HCT116 (cell line): ENCODE measurements around the gene KRAS. TPM values are rescaled to one million over a fixed set of nuclear protein-coding genes. Genes with fewer than 3 reads are reported as not detected.

ENCODE experiments used
- ATAC-seq: fragments of 200-7000 bp; cut with Tn5 transposase; 2 replicates; pipeline ENCODE4 v1.9.1; 2020; ENCODE audit warnings: mild to moderate bottlenecking, moderate library complexity
- BruUV-seq: library from RNA; stranded (reverse); fragments of 400-500 nt; replicated peaks from 2 replicates; lab custom pipeline; 2021; lab: Mats Ljungman, UMichigan
- CTCF ChIA-PET: fragments of 300-600 bp; sonication (Branson Sonifier 250); formaldehyde crosslinking; loops from one replicate; lab custom pipeline; 2021; ENCODE audit warnings: antibody characterized with exemption; lab: Charles Lee
- POLR2A ChIA-PET: fragments of 300-600, 350-600 bp; sonication (Branson Sonifier 250); formaldehyde crosslinking; loops from one replicate; lab custom pipeline; 2021; ENCODE audit warnings: antibody characterized with exemption; lab: Charles Lee
- RAD21 ChIA-PET, 2 experiments: fragments of 300-600 bp; sonication (Branson Sonifier 250); formaldehyde crosslinking; loops; one replicate each; lab custom pipeline; 2023; ENCODE audit warnings: low total read pairs in 2 of 2; ENCODE audit not compliant: uncharacterized antibody in 2 of 2, unreplicated experiment in 2 of 2, low non-redundant PET in 1 of 2; lab: Charles Lee
- DNase-seq: peaks from one replicate; pipeline ENCODE4 v3.0.0-alpha.2; 2010; ENCODE audit warnings: low read depth, low spot score
- H2AFZ ChIP-seq: fragments of 200-600 bp; shearing (Covaris generic), sonication (generic); 2 replicates; pipeline ENCODE4 v1.6.1; 2017; ENCODE audit warnings: low read depth, mixed run types, mixed read lengths, antibody characterized with exemption, low read length; ENCODE audit not compliant: poor library complexity, severe bottlenecking
- H3K27ac ChIP-seq: 2 replicates; pipeline ENCODE4 v1.5.1; 2012; ENCODE audit warnings: low read depth, low read length
- H3K27me3 ChIP-seq: fragments of 200-600 bp; sonication (generic); 2 replicates; pipeline ENCODE4 v1.6.1; 2016; ENCODE audit warnings: mixed run types, low read length, mixed read lengths; ENCODE audit not compliant: insufficient read depth
- H3K36me3 ChIP-seq, 2 experiments: fragments of 200-500 bp in 1 of 2; fragments of 200-600 bp in 1 of 2; sonication (Bioruptor generic) in 1 of 2; sonication (generic) in 1 of 2; 2 replicates each; pipeline versions ENCODE4 v1.5.1 to v1.6.1; 2014 to 2016; ENCODE audit warnings: low read length in 2 of 2, inconsistent platforms in 1 of 2, mixed read lengths in 1 of 2, mixed run types in 1 of 2; ENCODE audit not compliant: insufficient read depth in 2 of 2, control insufficient read depth in 1 of 2
- H3K4me1 ChIP-seq, 2 experiments: fragments of 200-600 bp in 1 of 2; sonication (generic) in 1 of 2; 2 replicates each; pipeline versions ENCODE4 v1.5.1 to v1.6.1; 2012 to 2017; ENCODE audit warnings: low read length in 2 of 2, inconsistent platforms in 1 of 2, mild to moderate bottlenecking in 1 of 2, mixed read lengths in 1 of 2, mixed run types in 1 of 2, moderate library complexity in 1 of 2; ENCODE audit not compliant: insufficient read depth in 2 of 2, control insufficient read depth in 1 of 2
- H3K4me2 ChIP-seq: fragments of 200-600 bp; sonication (generic); 2 replicates; pipeline ENCODE4 v1.6.1; 2017; ENCODE audit warnings: mixed run types, low read length, mixed read lengths
- H3K4me3 ChIP-seq, 2 experiments: fragments of 200-600 bp in 1 of 2; sonication (generic) in 1 of 2; replicated peaks in 1 of 2; 2 replicates each; pipeline ENCODE4 v1.5.1; 2011 to 2016; ENCODE audit warnings: low read length in 2 of 2, control low read depth in 1 of 2, low read depth in 1 of 2, mild to moderate bottlenecking in 1 of 2, mixed read lengths in 1 of 2, mixed run types in 1 of 2
- H3K79me2 ChIP-seq: fragments of 200-600 bp; sonication (generic); 2 replicates; pipeline ENCODE4 v1.6.1; 2017; ENCODE audit warnings: mild to moderate bottlenecking, mixed run types, low read length, moderate library complexity, mixed read lengths; ENCODE audit not compliant: insufficient read depth
- H3K9ac ChIP-seq: fragments of 200-600 bp; sonication (generic); 2 replicates; pipeline ENCODE4 v1.6.1; 2016; ENCODE audit warnings: low read length, mixed read lengths
- H3K9me2 ChIP-seq: fragments of 200-600 bp; sonication (generic), shearing (Covaris generic); 2 replicates; pipeline ENCODE4 v1.6.1; 2017; ENCODE audit warnings: mixed run types, mild to moderate bottlenecking, moderate library complexity; ENCODE audit not compliant: insufficient read depth
- H3K9me3 ChIP-seq, 2 experiments: fragments of 200-500 bp in 1 of 2; fragments of 200-600 bp in 1 of 2; sonication (Bioruptor generic) in 1 of 2; sonication (generic) in 1 of 2; 2 replicates each; pipeline ENCODE4 v1.6.1; 2014 to 2017; ENCODE audit warnings: low read length in 2 of 2, mixed read lengths in 2 of 2, inconsistent platforms in 1 of 2, low read depth in 1 of 2, mild to moderate bottlenecking in 1 of 2, mixed run types in 1 of 2, moderate library complexity in 1 of 2; ENCODE audit not compliant: control insufficient read depth in 1 of 2, insufficient read depth in 1 of 2
- H4K20me1 ChIP-seq: fragments of 200-600 bp; sonication (generic), shearing (Covaris generic); 2 replicates; pipeline ENCODE4 v1.6.1; 2017; ENCODE audit warnings: mixed run types, mild to moderate bottlenecking, moderate library complexity; ENCODE audit not compliant: insufficient read depth
- CBX3 ChIP-seq: IDR thresholded peaks from 2 replicates; pipeline ENCODE4 v1.6.1; 2012; ENCODE audit warnings: low read depth
- CEBPB ChIP-seq: IDR thresholded peaks from 2 replicates; pipeline ENCODE4 v1.6.1; 2012; ENCODE audit warnings: low read depth
- EGR1 ChIP-seq: IDR thresholded peaks from 2 replicates; pipeline ENCODE4 v1.6.1; 2012; ENCODE audit warnings: low read depth
- MAX ChIP-seq: IDR thresholded peaks from 2 replicates; pipeline ENCODE4 v1.6.1; 2012
- POLR2AphosphoS5 ChIP-seq: IDR thresholded peaks from 2 replicates; pipeline ENCODE4 v1.6.1; 2011; ENCODE audit warnings: mild to moderate bottlenecking, low read depth, low read length, moderate library complexity
- RAD21 ChIP-seq: IDR thresholded peaks from 2 replicates; pipeline ENCODE4 v1.6.1; 2012; ENCODE audit warnings: low read depth, mild to moderate bottlenecking
- SIN3A ChIP-seq: IDR thresholded peaks from 2 replicates; pipeline ENCODE4 v1.6.1; 2012; ENCODE audit warnings: low read depth
- SP1 ChIP-seq: IDR thresholded peaks from 2 replicates; pipeline ENCODE4 v1.6.1; 2012; ENCODE audit warnings: low read depth
- SRF ChIP-seq: IDR thresholded peaks from 2 replicates; pipeline ENCODE4 v1.6.1; 2012; ENCODE audit warnings: low read depth
- TCF7L2 ChIP-seq: IDR thresholded peaks from 2 replicates; pipeline ENCODE4 v1.7.0; 2011; ENCODE audit warnings: borderline replicate concordance, inconsistent platforms; ENCODE audit not compliant: insufficient read depth, insufficient read length; ENCODE audit errors: extremely low read depth
- ZFX ChIP-seq: fragments of 450-650 bp; IDR thresholded peaks from 2 replicates; pipeline ENCODE4 v1.6.1; 2017
- ZNF274 ChIP-seq: fragments of 200-500 bp; sonication (Bioruptor generic); IDR thresholded peaks from 2 replicates; pipeline ENCODE4 v1.6.1; 2014; ENCODE audit warnings: mild to moderate bottlenecking, low read depth, low read length, inconsistent platforms
- intact Hi-C: fragments of 100-400 bp; cut with micrococcal nuclease; formaldehyde crosslinking; loops from 2 replicates; pipeline ENCODE4 v1.10.0; 2022
- total RNA-seq: library from RNA; stranded (reverse); gene quantifications from one replicate; pipeline ENCODE4 v1.2.1, GENCODE V29; 2021; ENCODE audit not compliant: unreplicated experiment
- TF ChIP-seq, protein P1 (sequence below): IDR thresholded peaks from 2 replicates; pipeline ENCODE4 v1.6.1; 2012
- TF ChIP-seq, protein P2 (sequence below): IDR thresholded peaks from 2 replicates; pipeline ENCODE4 v1.6.1; 2011; ENCODE audit warnings: mild to moderate bottlenecking, low read length, moderate library complexity; ENCODE audit not compliant: insufficient replicate concordance; ENCODE audit errors: extremely low read depth
- TF ChIP-seq, protein P3 (sequence below): IDR thresholded peaks from 2 replicates; pipeline ENCODE4 v1.6.1; 2012; ENCODE audit warnings: low read depth

Gene KRAS
- total RNA-seq, 1 experiment from 2014 or later, result 37.5 TPM

DNA sequence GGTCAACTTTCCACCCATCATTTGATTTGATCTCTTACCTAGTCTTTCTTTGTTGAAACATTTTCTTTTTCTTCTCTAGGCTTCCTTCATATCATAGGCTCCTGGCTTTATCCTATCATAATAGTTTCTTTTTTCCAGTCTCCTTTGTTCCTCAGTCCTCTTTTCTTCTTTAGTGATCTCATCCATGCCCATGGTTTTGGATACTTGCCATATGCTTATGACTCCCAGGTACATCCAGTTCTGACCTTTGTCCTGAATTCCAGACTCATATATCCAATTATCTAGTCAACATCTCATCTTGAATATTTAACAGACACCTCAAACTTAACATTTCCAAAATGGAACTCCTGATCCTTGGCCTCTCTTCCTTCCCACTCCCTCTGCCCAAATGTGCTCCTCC is 36.1 kb upstream of the KRAS start (continued):
- TF ChIP-seq TCF7L2, result no peak
- TF ChIP-seq, protein P1, sequence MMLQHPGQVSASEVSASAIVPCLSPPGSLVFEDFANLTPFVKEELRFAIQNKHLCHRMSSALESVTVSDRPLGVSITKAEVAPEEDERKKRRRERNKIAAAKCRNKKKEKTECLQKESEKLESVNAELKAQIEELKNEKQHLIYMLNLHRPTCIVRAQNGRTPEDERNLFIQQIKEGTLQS, result no peak
- TF ChIP-seq, all 23 proteins: peak for 0

DNA sequence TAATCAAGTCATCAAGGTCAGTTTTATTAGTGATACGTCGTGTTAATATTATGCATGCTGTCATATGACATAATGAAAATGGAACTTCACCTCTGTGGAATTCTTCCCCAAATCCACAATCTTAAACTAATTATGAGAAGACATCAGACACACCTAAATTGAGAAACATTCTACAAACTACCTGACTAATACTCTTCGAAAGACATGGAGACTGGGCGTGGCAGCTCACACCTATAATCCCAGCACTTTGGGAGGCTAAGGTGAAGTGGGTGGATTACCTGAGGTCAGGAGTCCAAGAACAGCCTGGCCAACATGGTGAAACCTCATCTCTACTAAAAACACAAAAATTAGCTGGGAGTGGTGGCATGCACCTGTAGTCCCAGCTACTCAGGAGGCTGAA is 33.3 kb upstream of the KRAS start:
- Histone ChIP-seq H3K9me2 (no peaks in the 10 kb centered on the region), H3K9me3 (no peaks in the 10 kb centered on the region), H3K9ac (no peak overlapping the region), H3K4me3 (no peak overlapping the region), H3K36me3 (no peaks in the 10 kb centered on the region), H3K27ac (no peak overlapping the region)
- no TSS peak for BruUV-seq
- intact Hi-C loops, result loop anchor here (2.0 kb wide), 1 partner anchor 19 kb away; no protein-coding TSS in a partner anchor
- POLR2A ChIA-PET, result no interaction called here
- TF ChIP-seq, protein P2, sequence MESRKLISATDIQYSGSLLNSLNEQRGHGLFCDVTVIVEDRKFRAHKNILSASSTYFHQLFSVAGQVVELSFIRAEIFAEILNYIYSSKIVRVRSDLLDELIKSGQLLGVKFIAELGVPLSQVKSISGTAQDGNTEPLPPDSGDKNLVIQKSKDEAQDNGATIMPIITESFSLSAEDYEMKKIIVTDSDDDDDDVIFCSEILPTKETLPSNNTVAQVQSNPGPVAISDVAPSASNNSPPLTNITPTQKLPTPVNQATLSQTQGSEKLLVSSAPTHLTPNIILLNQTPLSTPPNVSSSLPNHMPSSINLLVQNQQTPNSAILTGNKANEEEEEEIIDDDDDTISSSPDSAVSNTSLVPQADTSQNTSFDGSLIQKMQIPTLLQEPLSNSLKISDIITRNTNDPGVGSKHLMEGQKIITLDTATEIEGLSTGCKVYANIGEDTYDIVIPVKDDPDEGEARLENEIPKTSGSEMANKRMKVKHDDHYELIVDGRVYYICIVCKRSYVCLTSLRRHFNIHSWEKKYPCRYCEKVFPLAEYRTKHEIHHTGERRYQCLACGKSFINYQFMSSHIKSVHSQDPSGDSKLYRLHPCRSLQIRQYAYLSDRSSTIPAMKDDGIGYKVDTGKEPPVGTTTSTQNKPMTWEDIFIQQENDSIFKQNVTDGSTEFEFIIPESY, result no peak
- TF ChIP-seq, protein P1, result no peak
- TF ChIP-seq, protein P3, sequence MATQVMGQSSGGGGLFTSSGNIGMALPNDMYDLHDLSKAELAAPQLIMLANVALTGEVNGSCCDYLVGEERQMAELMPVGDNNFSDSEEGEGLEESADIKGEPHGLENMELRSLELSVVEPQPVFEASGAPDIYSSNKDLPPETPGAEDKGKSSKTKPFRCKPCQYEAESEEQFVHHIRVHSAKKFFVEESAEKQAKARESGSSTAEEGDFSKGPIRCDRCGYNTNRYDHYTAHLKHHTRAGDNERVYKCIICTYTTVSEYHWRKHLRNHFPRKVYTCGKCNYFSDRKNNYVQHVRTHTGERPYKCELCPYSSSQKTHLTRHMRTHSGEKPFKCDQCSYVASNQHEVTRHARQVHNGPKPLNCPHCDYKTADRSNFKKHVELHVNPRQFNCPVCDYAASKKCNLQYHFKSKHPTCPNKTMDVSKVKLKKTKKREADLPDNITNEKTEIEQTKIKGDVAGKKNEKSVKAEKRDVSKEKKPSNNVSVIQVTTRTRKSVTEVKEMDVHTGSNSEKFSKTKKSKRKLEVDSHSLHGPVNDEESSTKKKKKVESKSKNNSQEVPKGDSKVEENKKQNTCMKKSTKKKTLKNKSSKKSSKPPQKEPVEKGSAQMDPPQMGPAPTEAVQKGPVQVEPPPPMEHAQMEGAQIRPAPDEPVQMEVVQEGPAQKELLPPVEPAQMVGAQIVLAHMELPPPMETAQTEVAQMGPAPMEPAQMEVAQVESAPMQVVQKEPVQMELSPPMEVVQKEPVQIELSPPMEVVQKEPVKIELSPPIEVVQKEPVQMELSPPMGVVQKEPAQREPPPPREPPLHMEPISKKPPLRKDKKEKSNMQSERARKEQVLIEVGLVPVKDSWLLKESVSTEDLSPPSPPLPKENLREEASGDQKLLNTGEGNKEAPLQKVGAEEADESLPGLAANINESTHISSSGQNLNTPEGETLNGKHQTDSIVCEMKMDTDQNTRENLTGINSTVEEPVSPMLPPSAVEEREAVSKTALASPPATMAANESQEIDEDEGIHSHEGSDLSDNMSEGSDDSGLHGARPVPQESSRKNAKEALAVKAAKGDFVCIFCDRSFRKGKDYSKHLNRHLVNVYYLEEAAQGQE, result no peak
- TF ChIP-seq CEBPB, result no peak
- no peak for TF ChIP-seq SP1
- no peak for TF ChIP-seq MAX
- no peak for TF ChIP-seq SIN3A
- TF ChIP-seq ZNF274, result no peak
- no peak for TF ChIP-seq CBX3
- no peak for TF ChIP-seq EGR1
- no peak for TF ChIP-seq ZFX
- no peak for TF ChIP-seq POLR2AphosphoS5
- no peak for TF ChIP-seq RAD21
- TF ChIP-seq SRF, result no peak
- TF ChIP-seq, all 23 proteins: peak for 0
- no peaks in the 10 kb centered on the region for H3K79me2 ChIP-seq
- no peak for DNase-seq
- H3K4me1 ChIP-seq, result 0 out of 4 replicates have a peak, but pooled peaks cover 0 to 3% of the 10 kb centered on the region in 2 experiments
- no peaks in the 10 kb centered on the region for H4K20me1 ChIP-seq
- ATAC-seq, result no peak
- no peak overlapping the region for H2AFZ ChIP-seq
- no peaks in the 10 kb centered on the region for H3K27me3 ChIP-seq
- H3K4me2 ChIP-seq, result no peak overlapping the region
- RAD21 ChIA-PET, result no interaction called here
- CTCF ChIA-PET, result interaction anchor here (0.6 kb wide), 1 partner anchor 11 kb away, joined by 3 read pairs; no protein-coding TSS in a partner anchor
